Stimulated activated CD4-positive, alpha-beta T cell treated with anti-CD3 and anti-CD28 coated beads, TNF-alpha, amount 100 ng/mL, for 24 hours (primary cell): ENCODE results near the gene ATP12A.

Experiments
- DNase-seq, 3 experiments: peaks; one replicate each; pipeline ENCODE4 v3.0.0-alpha.2; 2020; ENCODE audit warnings: low read depth in 3 of 3

Gene ATP12A

GRCh38 chr13:24663089-24663395, 17.2 kb upstream of the ATP12A start:
- DNase-seq = no peak

GRCh38 chr13:24663586-24663985, 16.6 kb upstream of the ATP12A start:
- no peak for DNase-seq

GRCh38 chr13:24664726-24665409, 15.3 kb upstream of the ATP12A start:
- no peak for DNase-seq

- no peak for DNase-seq
These were observed 11.7 kb upstream of the ATP12A start for GRCh38 chr13:24668511-24668910.

GRCh38 chr13:24668955-24669582, 11.1 kb upstream of the ATP12A start:
- no peak for DNase-seq

GRCh38 chr13:24670174-24670573, 10.0 kb upstream of the ATP12A start:
- DNase-seq = no peak

- DNase-seq = no peak
These were observed 9.2 kb upstream of the ATP12A start for GRCh38 chr13:24670961-24671381.

GRCh38 chr13:24671386-24672113, 8.7 kb upstream of the ATP12A start:
- DNase-seq = no peak

- no peak for DNase-seq
These were observed 7.8 kb upstream of the ATP12A start for GRCh38 chr13:24672141-24673132.

- DNase-seq = no peak
These were observed 4.2 kb upstream of the ATP12A start for GRCh38 chr13:24675806-24676570.

- no peak for DNase-seq
These were observed 2.1 kb upstream of the ATP12A start for GRCh38 chr13:24678151-24678550.

GRCh38 chr13:24679686-24680085, 522 bp upstream of the ATP12A start:
- DNase-seq = no peak

- DNase-seq = no peak
These were observed 855 bp downstream of the ATP12A start for GRCh38 chr13:24680921-24681604.

GRCh38 chr13:24681930-24682329, 1.7 kb downstream of the ATP12A start:
- DNase-seq = no peak

GRCh38 chr13:24682353-24682752, 2.1 kb downstream of the ATP12A start:
- no peak for DNase-seq

GRCh38 chr13:24683351-24683750, 3.1 kb downstream of the ATP12A start:
- DNase-seq = no peak

- peak; percentile 31 to 62 (median 33) for DNase-seq
These were observed 3.8 kb downstream of the ATP12A start for GRCh38 chr13:24683838-24684599.

GRCh38 chr13:24684600-24684998, 4.4 kb downstream of the ATP12A start:
- peak in 1 of 3 experiments; percentile 37 for DNase-seq

- DNase-seq = no peak
These were observed 5.1 kb downstream of the ATP12A start for GRCh38 chr13:24685314-24685713.

GRCh38 chr13:24687611-24688010, 7.4 kb downstream of the ATP12A start:
- DNase-seq = no peak
